GM21717 (cell line): Measurements from ENCODE around the gene ASMTL.
A peak's percentile ranks its signal among the peaks of the same experiment; 100 is the strongest.
"Not testable (repeated sequence)": the region's sequence is repeated elsewhere in the genome, so short reads cannot be mapped to it uniquely, and the experiment has no call there.

Experiments
- ATAC-seq: cut with Tn5 transposase; IDR thresholded peaks from one replicate; pipeline ENCODE4 v1.9.1; 2021; ENCODE audit warnings: mild to moderate bottlenecking, moderate library complexity; ENCODE audit not compliant: unreplicated experiment

ASMTL gene

DNA sequence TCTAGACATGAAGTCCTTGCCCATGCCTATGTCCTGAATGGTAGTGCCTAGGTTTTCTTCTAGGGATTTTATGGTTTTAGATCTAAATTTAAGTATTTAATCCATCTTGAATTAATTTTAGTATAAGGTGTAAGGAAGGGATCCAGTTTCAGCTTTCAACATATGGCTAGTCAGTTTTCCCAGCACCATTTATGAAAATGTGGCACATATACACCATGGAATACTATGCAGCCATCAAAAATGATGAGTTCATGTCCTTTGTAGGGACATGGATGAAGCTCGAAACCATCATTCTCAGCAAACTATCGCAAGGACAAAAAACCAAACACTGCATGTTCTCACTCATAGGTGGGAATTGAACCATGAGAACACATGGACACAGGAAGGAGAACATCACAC is 29.8 kb upstream of the ASMTL start:
- not testable (repeated sequence) for ATAC-seq

- peak; percentile 50 for ATAC-seq
Observed at GRCh38 chrX:1481636-1482529, 29.2 kb upstream of the ASMTL start.

DNA sequence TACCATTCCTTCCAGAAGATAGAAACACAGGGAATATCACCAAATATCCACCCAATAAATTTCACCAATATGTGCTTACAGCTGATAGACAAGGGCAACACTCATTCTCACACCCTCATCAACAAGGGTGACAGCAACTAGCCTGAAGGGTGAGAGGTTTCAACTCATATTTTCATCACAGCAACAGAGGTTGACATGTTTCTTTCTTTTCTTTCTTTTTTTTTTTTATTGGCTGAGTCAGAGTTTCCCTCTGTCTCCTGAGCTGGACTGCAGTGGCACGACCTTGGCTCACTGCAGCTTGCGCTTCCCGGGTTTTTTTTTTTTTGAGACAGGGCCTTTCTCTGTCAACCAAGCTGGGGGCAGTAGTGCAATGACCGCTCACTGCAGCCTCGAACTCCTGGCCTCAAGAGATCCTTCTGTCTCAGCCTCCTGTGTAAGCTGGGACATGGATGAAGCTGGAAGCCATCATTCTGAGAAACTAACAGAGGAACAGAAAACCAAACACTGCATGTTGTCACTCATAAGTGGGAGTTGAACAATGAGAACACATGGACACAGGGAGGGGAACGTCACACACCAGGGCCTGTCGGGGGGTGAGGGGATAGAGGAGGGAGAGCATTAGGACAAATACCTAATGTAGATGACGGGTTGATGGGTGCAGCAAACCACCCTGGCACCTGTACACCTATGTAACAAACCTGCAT is 27.5 kb upstream of the ASMTL start:
- ATAC-seq = no peak

DNA sequence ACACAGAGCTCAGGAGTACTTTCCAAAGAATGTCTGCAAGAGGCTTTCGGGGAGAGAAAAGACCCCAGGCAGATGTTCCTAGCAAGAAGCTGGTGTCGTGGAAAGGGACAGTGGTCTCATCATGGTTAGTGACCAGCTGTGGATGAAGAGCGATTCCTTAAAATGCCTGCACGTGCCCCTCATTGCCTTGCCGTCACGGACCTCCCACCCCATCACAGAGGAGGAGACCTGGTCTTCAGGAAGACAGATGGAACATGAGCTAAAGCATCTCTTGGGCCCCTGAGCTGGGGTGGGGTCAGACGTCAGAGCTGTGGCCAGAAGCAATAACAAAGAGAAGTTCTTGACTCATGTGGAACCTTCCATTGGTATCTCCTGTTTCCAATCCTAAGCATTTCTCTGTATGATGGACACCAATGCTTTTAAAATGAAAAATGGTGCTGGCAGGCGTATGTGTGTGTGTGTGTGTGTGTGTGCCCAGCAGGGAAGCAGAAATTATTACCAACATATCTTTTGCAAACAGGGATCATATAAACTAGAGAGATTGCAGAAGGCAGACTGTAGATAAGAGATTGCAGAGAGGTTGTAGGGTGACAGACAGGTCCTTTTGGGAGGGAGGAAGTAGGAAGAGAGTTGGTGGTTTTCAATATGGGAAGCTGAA is 25.2 kb upstream of the ASMTL start:
- no peak for ATAC-seq

GRCh38 chrX:1477229-1477628 is 24.5 kb upstream of the ASMTL start:
- no peak for ATAC-seq

- no peak for ATAC-seq
Observed at GRCh38 chrX:1476682-1477081, 24.0 kb upstream of the ASMTL start.

DNA sequence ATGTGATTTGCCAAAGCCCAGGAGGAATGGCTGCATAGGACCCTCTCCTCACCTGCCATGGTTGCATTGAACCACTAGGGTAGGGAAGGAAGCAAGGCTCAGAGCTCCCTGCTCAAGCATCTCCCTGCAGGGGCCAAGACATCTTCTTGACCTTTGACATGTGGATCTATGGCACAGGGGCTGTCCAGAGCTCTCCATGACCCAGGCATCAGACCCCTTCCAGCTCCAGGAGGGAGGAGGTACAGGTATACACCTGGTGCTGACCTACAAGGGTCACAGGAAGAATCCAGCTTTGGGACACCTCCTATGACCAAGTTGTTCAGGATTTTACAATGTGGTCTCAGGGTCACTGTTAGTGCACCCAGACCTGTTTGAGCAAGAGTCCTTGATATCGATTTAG is 23.2 kb upstream of the ASMTL start:
- no peak for ATAC-seq

DNA sequence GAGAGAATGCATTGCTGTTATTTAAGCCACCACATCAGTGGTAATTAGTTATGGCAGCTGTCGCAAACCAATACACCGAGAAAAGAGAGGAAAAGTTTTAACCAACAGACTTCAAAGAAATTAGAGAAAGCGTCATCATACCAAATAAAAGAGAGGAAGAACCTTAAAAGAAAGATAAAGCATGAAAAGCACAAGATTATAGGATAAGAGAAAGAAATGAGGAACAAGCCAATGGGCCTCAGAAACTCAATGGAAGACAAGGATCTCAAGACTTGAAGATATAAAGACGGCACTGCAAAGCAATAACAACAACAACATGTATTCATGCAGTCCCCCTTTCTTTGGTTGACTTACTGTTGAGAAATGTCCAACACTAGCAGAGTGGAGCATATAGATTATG is 22.8 kb upstream of the ASMTL start:
- ATAC-seq = no peak

DNA sequence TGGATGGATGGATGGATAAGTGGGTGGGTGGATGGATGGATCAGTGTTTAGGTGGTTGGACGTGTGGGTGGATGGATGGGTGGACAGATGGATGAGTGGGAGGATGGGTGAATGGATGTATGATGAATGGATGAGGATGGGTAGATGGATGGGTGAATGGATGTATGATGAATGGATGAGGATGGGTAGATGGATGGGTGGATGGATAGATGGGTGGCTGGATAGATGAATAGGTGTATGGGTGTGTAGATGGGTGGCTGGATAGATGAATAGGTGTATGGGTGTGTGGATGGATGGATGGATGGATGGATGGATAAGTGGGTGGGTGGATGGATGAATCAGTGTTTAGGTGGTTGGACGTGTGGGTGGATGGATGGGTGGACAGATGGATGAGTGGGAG is 21.9 kb upstream of the ASMTL start:
- ATAC-seq = not testable (repeated sequence)

GRCh38 chrX:1472975-1473374 is 20.3 kb upstream of the ASMTL start:
- no peak for ATAC-seq

GRCh38 chrX:1468250-1468772 is 15.6 kb upstream of the ASMTL start:
- peak; percentile 32 for ATAC-seq

GRCh38 chrX:1466971-1467561 is 14.4 kb upstream of the ASMTL start:
- peak; percentile 40 for ATAC-seq

- no peak for ATAC-seq
Observed at GRCh38 chrX:1466232-1466661, 13.5 kb upstream of the ASMTL start.

DNA sequence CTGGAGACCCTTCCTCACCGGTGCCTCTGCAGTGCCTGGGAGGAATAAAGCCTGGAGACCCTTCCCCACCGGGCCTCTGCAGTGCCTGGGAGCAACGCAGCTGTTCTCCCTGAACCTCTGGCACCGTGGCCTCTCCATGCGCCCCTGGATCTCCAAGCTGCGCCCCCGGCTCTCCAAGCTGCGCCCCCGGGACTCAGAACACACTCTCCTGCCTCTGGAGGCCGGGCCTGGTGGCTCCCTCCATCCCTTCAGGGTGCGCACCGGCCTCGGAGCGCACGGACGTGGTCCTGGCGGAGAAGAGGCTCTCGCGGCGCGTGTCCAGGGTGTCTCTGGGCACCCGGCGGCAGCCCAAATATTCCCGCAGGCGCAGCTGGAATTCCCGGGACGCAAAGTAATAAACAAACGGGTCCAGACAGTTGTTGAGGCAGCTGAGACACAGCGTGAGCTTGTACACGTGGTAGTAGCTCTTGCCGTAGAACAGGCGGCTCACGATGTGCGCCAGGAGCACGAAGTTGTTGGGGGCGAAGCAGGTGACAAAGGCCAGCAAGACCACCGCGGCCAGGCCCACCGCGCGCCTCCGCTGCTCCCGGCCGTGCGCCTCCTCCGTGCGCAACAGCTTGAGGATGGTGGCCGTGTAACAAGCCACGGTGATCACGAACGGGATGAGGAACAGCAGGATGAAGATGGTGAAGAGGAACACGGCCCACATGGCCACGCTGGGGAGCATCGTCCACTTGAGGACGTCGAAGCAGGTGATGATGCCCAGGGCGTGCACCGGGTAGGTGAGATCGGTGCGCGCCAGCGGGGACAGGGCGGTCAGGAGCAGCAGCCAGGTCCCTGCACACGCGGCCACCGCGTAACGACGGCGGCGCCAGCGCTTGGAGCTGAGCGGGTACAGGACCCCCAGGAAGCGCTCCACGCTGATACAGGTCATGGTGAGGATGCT is 12.8 kb upstream of the ASMTL start:
- ATAC-seq = no peak

DNA sequence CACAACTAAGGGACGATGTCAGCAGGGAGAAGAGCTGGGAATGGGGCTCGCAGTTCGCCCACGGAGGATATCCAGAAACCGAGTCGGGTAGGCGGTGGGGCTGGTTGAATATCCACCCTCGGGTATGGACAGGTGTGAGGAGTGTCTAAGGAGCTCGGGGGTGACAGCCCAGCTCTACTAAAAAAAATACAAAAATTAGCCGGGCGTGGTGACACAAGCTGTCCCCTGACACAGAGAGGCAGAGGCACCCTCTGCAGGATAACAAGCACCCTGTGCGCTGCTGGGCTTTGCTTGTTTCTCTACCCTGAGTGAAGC is 12.2 kb upstream of the ASMTL start:
- ATAC-seq = no peak

GRCh38 chrX:1464041-1464970 is 11.6 kb upstream of the ASMTL start:
- ATAC-seq = no peak

DNA sequence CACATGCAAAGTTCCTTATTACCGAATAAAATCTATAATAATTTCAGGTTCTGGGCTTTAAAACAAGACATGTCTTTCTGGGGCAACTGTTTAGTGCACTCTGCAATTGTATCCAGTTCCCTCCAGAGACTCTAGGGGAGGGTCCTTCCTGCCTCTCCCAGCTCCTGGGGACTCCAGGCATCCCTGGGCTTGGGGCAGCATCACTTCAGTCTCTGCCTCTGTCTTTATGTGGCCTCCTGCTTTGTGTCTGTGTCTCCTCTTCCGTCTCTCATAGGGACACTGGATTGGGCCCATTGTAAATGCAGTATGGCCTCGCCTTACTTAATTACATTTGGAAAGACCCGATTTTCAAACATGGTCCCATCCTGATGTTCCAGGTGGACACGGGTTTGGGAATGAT is 10.9 kb upstream of the ASMTL start:
- ATAC-seq = no peak

- ATAC-seq = no peak
Observed at GRCh38 chrX:1462596-1463251, 10.0 kb upstream of the ASMTL start.

- ATAC-seq = no peak
Observed at GRCh38 chrX:1462110-1462509, 9.4 kb upstream of the ASMTL start.
